ENCODE data around the gene C2CD2.

Gene C2CD2

GRCh38 chr21:41958886-41959563 is 5.2 kb upstream of the C2CD2 start:
- H3K4me3 ChIP-seq (replicated peaks; ENCODE audit: low read depth, low read length), result no peak overlapping the region
- no peak for TF ChIP-seq CTCF (IDR thresholded peaks at IDR 0.05; ENCODE audit: low read length, missing control alignments)
- no peak for DNase-seq (ENCODE audit: low read depth)

GRCh38 chr21:41957991-41958766 is 4.4 kb upstream of the C2CD2 start:
- TF ChIP-seq CTCF (IDR thresholded peaks at IDR 0.05; ENCODE audit: low read length, missing control alignments), result peak; percentile 38
- DNase-seq (ENCODE audit: low read depth), result peak; percentile 93
- no peak overlapping the region for H3K4me3 ChIP-seq (replicated peaks; ENCODE audit: low read depth, low read length)

- DNase-seq (ENCODE audit: low read depth), result peak; percentile 68
- no peak for TF ChIP-seq CTCF (IDR thresholded peaks at IDR 0.05; ENCODE audit: low read length, missing control alignments)
- H3K4me3 ChIP-seq (replicated peaks; ENCODE audit: low read depth, low read length), result no peak overlapping the region
Measured at GRCh38 chr21:41956926-41957729, 3.3 kb upstream of the C2CD2 start.

- H3K4me3 ChIP-seq (replicated peaks; ENCODE audit: low read depth, low read length), result no peak overlapping the region
- TF ChIP-seq CTCF (IDR thresholded peaks at IDR 0.05; ENCODE audit: low read length, missing control alignments), result no peak
- DNase-seq (ENCODE audit: low read depth), result no peak
Measured at GRCh38 chr21:41955516-41955915, 1.7 kb upstream of the C2CD2 start.

GRCh38 chr21:41954654-41955499 is 1.1 kb upstream of the C2CD2 start:
- H3K4me3 ChIP-seq (replicated peaks; ENCODE audit: low read depth, low read length), result no peak overlapping the region
- TF ChIP-seq CTCF (IDR thresholded peaks at IDR 0.05; ENCODE audit: low read length, missing control alignments), result no peak
- DNase-seq (ENCODE audit: low read depth), result no peak

GRCh38 chr21:41953249-41953830 is 478 bp downstream of the C2CD2 start:
- TF ChIP-seq CTCF (IDR thresholded peaks at IDR 0.05; ENCODE audit: low read length, missing control alignments), result no peak
- DNase-seq (ENCODE audit: low read depth), result no peak
- peak overlapping the region; percentile 62 for H3K4me3 ChIP-seq (replicated peaks; ENCODE audit: low read depth, low read length)

All from fibroblast of pulmonary artery (primary cell).